SK-N-SH treated with all-trans-retinoic acid at 6 μM for 48 hours (cell line): ENCODE data around the gene DIP2C.

Source experiments
- ATAC-seq: fragments of 200-7000 bp; cut with Tn5 transposase; 3 replicates; pipeline ENCODE4 v1.9.1; 2020; ENCODE audit warnings: mild to moderate bottlenecking, moderate library complexity
- ARNTL ChIP-seq: fragments of 450-650 bp; formaldehyde crosslinking; IDR thresholded peaks from 2 replicates; pipeline ENCODE4 v1.5.0; 2020; ENCODE audit warnings: low read depth, mild to moderate bottlenecking, moderate library complexity, borderline replicate concordance
- BACH2 ChIP-seq: fragments of 250-450 bp; sonication (Bioruptor Pico); IDR thresholded peaks from 2 replicates; pipeline ENCODE4 v1.9.0; 2021; ENCODE audit warnings: mild to moderate bottlenecking, borderline replicate concordance
- CSDC2 ChIP-seq: fragments of 250-450 bp; sonication (Bioruptor Pico); IDR thresholded peaks from 2 replicates; pipeline ENCODE4 v1.5.0; 2020; ENCODE audit warnings: mild to moderate bottlenecking, moderate library complexity
- GLIS3 ChIP-seq: fragments of 250-450 bp; sonication (Bioruptor Pico); IDR thresholded peaks from 2 replicates; pipeline ENCODE4 v1.5.0; 2020; ENCODE audit warnings: mild to moderate bottlenecking, moderate library complexity
- ISL1 ChIP-seq: fragments of 250-450 bp; sonication (Bioruptor Pico); IDR thresholded peaks from 2 replicates; pipeline ENCODE4 v2.1.2; 2022; ENCODE audit warnings: mild to moderate bottlenecking, moderate library complexity
- OSR1 ChIP-seq: fragments of 250-450 bp; sonication (Bioruptor Pico); IDR thresholded peaks from 2 replicates; pipeline ENCODE4 v1.8.0; 2022; ENCODE audit warnings: moderate library complexity, mild to moderate bottlenecking, inconsistent platforms
- PPARA ChIP-seq: fragments of 250-450 bp; sonication (Bioruptor Pico); IDR thresholded peaks from 2 replicates; pipeline ENCODE4 v1.5.0; 2020; ENCODE audit warnings: mild to moderate bottlenecking, borderline replicate concordance
- RARB ChIP-seq: fragments of 250-450 bp; sonication (Bioruptor Pico); IDR thresholded peaks from 2 replicates; pipeline ENCODE4 v1.8.0; 2021; ENCODE audit warnings: mild to moderate bottlenecking, moderate library complexity
- SNAI2 ChIP-seq: fragments of 250-450 bp; sonication (Bioruptor Pico); IDR thresholded peaks from 2 replicates; pipeline ENCODE4 v1.5.0; 2020; ENCODE audit warnings: mild to moderate bottlenecking, moderate library complexity
- TCF4 ChIP-seq: fragments of 250-450 bp; sonication (Bioruptor Pico); IDR thresholded peaks from 2 replicates; pipeline ENCODE4 v1.8.0; 2021; ENCODE audit warnings: mild to moderate bottlenecking, moderate library complexity, borderline replicate concordance
- TOX ChIP-seq: fragments of 250-450 bp; sonication (Bioruptor Pico); IDR thresholded peaks from 2 replicates; pipeline ENCODE4 v1.8.0; 2021; ENCODE audit warnings: mild to moderate bottlenecking, moderate library complexity, borderline replicate concordance
- ZC3H10 ChIP-seq: fragments of 250-450 bp; sonication (Bioruptor Pico); IDR thresholded peaks from 2 replicates; pipeline ENCODE4 v1.5.1; 2021; ENCODE audit warnings: mild to moderate bottlenecking, moderate library complexity
- ZFP3 ChIP-seq: fragments of 250-450 bp; sonication (Bioruptor Pico); IDR thresholded peaks from 2 replicates; pipeline ENCODE4 v1.5.0; 2020; ENCODE audit warnings: mild to moderate bottlenecking, moderate library complexity
- ZFP30 ChIP-seq: fragments of 450-650 bp; formaldehyde crosslinking; IDR thresholded peaks from 2 replicates; pipeline ENCODE4 v1.5.0; 2022; ENCODE audit warnings: mild to moderate bottlenecking, moderate library complexity
- ZNF565 ChIP-seq: fragments of 450-650 bp; formaldehyde crosslinking; conservative IDR thresholded peaks from 2 replicates; pipeline ENCODE4 v1.5.0; 2020; ENCODE audit warnings: low read depth, mild to moderate bottlenecking, moderate library complexity
- ZNF70 ChIP-seq: fragments of 450-650 bp; formaldehyde crosslinking; IDR thresholded peaks from 2 replicates; pipeline ENCODE4 v1.5.0; 2020; ENCODE audit warnings: mild to moderate bottlenecking, moderate library complexity
- ZNF8 ChIP-seq: fragments of 450-650 bp; formaldehyde crosslinking; IDR thresholded peaks from 2 replicates; pipeline ENCODE4 v1.5.0; 2020; ENCODE audit warnings: mild to moderate bottlenecking, moderate library complexity
- TF ChIP-seq, protein P1 (sequence below): fragments of 250-450 bp; sonication (Bioruptor Pico); IDR thresholded peaks from 2 replicates; pipeline ENCODE4 v1.5.0; 2020; ENCODE audit warnings: mild to moderate bottlenecking, moderate library complexity
- TF ChIP-seq, protein P2 (sequence below): fragments of 250-450 bp; sonication (Bioruptor Pico); IDR thresholded peaks from 2 replicates; pipeline ENCODE4 v1.5.1; 2020; ENCODE audit warnings: low read depth, mild to moderate bottlenecking, moderate library complexity
- TF ChIP-seq, protein P3 (sequence below): fragments of 250-450 bp; sonication (Bioruptor Pico); IDR thresholded peaks from 2 replicates; pipeline ENCODE4 v1.8.0; 2020; ENCODE audit warnings: mild to moderate bottlenecking, moderate library complexity, borderline replicate concordance
- TF ChIP-seq, protein P4 (sequence below): fragments of 250-450 bp; sonication (Bioruptor Pico); IDR thresholded peaks from 2 replicates; pipeline ENCODE4 v1.5.1; 2021; ENCODE audit warnings: mild to moderate bottlenecking, moderate library complexity

The DIP2C gene

DNA sequence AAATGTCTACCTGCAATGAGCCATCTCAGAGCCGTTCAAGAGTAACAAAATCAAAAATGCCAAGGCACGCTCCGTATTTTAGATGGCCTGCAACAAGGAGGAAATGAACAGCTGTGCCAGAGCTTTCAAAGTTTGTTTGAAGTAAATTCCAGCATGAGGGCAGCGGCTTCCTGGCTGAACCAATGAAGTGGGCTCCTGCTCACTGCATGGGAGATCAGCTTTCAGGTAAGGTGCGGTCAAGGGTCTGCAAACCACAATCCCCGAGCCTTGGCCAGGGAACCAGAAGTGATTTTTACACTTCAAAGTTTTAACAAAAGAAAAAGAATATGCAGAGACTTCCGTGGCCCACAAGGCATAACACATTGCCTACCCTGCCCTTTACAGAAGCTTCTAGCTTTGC is 120.6 kb downstream of the DIP2C start (continued):
- TF ChIP-seq, protein P1, sequence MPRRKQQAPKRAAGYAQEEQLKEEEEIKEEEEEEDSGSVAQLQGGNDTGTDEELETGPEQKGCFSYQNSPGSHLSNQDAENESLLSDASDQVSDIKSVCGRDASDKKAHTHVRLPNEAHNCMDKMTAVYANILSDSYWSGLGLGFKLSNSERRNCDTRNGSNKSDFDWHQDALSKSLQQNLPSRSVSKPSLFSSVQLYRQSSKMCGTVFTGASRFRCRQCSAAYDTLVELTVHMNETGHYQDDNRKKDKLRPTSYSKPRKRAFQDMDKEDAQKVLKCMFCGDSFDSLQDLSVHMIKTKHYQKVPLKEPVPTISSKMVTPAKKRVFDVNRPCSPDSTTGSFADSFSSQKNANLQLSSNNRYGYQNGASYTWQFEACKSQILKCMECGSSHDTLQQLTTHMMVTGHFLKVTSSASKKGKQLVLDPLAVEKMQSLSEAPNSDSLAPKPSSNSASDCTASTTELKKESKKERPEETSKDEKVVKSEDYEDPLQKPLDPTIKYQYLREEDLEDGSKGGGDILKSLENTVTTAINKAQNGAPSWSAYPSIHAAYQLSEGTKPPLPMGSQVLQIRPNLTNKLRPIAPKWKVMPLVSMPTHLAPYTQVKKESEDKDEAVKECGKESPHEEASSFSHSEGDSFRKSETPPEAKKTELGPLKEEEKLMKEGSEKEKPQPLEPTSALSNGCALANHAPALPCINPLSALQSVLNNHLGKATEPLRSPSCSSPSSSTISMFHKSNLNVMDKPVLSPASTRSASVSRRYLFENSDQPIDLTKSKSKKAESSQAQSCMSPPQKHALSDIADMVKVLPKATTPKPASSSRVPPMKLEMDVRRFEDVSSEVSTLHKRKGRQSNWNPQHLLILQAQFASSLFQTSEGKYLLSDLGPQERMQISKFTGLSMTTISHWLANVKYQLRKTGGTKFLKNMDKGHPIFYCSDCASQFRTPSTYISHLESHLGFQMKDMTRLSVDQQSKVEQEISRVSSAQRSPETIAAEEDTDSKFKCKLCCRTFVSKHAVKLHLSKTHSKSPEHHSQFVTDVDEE (CRISPR knock-in tag): no peak

DNA sequence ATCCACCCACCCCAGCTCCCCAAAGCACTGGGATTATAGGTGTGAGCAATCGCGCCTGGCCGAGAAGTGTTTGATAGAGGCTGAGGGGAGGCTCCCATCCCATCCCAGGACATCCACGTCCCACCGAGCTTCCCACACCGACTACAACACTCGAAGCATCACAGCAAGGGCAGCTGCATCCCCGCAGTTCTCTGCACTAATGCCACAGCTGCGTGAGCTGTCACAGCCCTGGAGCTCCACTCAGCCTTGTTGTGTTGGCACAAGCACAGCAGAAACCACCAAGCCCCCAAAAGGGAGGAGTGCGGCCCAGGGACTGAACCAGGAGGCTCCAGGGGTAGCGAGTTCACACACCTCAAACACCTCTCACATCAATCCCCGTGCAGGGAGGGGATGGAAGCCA is 121.6 kb downstream of the DIP2C start:
- ATAC-seq: no peak
- TF ChIP-seq GLIS3 (CRISPR knock-in tag): no peak
- TF ChIP-seq TOX: no peak
- no peak for TF ChIP-seq TCF4 (CRISPR knock-in tag)
- no peak for TF ChIP-seq SNAI2 (CRISPR knock-in tag)

DNA sequence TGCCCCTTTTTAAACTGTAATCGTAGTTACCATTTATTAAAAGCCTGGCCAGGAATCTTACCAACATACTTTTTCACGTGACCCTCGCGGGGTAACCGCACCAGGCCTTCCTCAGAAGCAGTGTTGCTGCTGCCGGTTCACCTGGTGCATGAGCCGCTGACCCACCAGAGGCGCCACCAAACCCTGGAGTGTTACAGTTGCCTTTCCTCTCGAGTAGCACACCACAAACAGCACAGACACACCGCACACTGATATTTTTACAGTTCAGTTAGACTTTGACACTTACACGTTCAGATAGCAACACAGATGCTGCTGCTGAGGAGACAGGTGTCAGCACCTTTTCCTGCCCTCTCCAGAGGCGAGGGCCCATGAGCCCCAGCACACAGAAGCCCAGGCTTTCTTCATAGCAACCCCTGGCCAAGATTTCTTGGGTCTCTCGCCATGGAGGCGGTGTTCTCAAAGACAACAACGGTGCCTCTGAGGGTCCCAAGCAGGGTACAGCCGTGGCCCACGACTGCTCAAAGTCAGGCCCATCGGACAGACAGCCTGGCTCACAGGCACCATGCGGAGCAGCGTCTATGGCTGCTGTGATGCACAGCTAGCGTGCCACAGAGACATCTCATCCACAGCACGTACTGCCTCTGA is 123.1 kb downstream of the DIP2C start:
- no peak for ATAC-seq
- TF ChIP-seq BACH2: no peak
- TF ChIP-seq ZNF70 (CRISPR knock-in tag): no peak
- no peak for TF ChIP-seq TOX
- no peak for TF ChIP-seq CSDC2 (CRISPR knock-in tag)
- TF ChIP-seq, protein P2, sequence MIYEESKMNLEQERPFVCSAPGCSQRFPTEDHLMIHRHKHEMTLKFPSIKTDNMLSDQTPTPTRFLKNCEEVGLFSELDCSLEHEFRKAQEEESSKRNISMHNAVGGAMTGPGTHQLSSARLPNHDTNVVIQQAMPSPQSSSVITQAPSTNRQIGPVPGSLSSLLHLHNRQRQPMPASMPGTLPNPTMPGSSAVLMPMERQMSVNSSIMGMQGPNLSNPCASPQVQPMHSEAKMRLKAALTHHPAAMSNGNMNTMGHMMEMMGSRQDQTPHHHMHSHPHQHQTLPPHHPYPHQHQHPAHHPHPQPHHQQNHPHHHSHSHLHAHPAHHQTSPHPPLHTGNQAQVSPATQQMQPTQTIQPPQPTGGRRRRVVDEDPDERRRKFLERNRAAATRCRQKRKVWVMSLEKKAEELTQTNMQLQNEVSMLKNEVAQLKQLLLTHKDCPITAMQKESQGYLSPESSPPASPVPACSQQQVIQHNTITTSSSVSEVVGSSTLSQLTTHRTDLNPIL (CRISPR knock-in tag): no peak
- TF ChIP-seq ARNTL (CRISPR knock-in tag): no peak
- TF ChIP-seq, protein P3, sequence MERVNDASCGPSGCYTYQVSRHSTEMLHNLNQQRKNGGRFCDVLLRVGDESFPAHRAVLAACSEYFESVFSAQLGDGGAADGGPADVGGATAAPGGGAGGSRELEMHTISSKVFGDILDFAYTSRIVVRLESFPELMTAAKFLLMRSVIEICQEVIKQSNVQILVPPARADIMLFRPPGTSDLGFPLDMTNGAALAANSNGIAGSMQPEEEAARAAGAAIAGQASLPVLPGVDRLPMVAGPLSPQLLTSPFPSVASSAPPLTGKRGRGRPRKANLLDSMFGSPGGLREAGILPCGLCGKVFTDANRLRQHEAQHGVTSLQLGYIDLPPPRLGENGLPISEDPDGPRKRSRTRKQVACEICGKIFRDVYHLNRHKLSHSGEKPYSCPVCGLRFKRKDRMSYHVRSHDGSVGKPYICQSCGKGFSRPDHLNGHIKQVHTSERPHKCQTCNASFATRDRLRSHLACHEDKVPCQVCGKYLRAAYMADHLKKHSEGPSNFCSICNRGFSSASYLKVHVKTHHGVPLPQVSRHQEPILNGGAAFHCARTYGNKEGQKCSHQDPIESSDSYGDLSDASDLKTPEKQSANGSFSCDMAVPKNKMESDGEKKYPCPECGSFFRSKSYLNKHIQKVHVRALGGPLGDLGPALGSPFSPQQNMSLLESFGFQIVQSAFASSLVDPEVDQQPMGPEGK (CRISPR knock-in tag): no peak
- TF ChIP-seq ISL1 (CRISPR knock-in tag): no peak
- no peak for TF ChIP-seq PPARA (CRISPR knock-in tag)
- no peak for TF ChIP-seq OSR1 (CRISPR knock-in tag)
- TF ChIP-seq SNAI2 (CRISPR knock-in tag): no peak

DNA sequence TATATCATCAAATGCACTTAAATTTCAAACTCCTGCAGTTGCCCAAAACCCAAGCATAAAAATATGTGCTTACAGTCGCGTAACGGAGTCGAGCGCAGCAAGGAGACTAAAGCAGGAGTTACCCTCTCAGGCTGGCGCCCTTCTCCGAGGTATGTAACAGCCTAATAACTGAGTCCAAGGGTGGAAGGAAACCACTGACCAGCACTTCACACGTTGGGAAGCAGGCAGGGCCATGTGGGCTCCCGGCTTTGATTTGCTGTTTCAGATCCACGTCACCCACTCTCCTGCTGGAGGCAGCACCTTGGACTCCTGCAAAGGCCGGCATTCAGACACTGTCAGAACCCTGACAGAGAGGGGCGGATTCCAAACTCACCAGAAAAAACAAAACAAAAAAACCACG is 123.8 kb downstream of the DIP2C start:
- TF ChIP-seq, protein P2 (CRISPR knock-in tag): no peak
- no peak for TF ChIP-seq ZC3H10
- ATAC-seq: no peak

DNA sequence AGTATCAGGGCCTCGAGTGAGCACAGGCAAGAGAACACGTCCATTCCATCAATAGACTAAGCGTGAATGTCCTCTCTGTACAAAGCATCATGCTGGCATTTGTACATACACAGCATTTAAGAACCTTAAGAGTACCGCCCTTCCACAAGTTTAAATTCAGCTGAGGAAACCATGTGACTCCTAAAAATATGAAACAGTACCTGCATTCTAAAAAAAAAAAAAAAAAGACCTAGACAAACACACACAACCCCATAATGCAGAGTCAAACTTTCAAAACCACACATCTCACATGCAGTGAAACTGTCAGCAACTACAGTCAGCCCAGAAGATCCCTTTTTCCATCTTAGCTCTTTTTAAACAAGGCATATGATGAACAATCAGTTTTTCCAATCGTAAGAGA is 124.3 kb downstream of the DIP2C start:
- ATAC-seq: no peak
- TF ChIP-seq GLIS3 (CRISPR knock-in tag) (no peak), ARNTL (CRISPR knock-in tag) (no peak), ISL1 (CRISPR knock-in tag) (no peak), ZNF565 (CRISPR knock-in tag) (no peak), ZFP30 (no peak), SNAI2 (CRISPR knock-in tag) (no peak), ZNF70 (CRISPR knock-in tag) (no peak), CSDC2 (CRISPR knock-in tag) (no peak), ZNF8 (CRISPR knock-in tag) (no peak), ZFP3 (CRISPR knock-in tag) (no peak), RARB (CRISPR knock-in tag) (no peak), OSR1 (CRISPR knock-in tag) (no peak)
- TF ChIP-seq, protein P3 (CRISPR knock-in tag): no peak
- TF ChIP-seq, protein P1 (CRISPR knock-in tag): no peak
- TF ChIP-seq, protein P4, sequence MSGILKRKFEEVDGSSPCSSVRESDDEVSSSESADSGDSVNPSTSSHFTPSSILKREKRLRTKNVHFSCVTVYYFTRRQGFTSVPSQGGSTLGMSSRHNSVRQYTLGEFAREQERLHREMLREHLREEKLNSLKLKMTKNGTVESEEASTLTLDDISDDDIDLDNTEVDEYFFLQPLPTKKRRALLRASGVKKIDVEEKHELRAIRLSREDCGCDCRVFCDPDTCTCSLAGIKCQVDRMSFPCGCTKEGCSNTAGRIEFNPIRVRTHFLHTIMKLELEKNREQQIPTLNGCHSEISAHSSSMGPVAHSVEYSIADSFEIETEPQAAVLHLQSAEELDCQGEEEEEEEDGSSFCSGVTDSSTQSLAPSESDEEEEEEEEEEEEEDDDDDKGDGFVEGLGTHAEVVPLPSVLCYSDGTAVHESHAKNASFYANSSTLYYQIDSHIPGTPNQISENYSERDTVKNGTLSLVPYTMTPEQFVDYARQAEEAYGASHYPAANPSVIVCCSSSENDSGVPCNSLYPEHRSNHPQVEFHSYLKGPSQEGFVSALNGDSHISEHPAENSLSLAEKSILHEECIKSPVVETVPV (CRISPR knock-in tag): no peak
